ENCODE results near the gene CDCA7. TPM values are rescaled to one million over a fixed set of nuclear protein-coding genes. Genes with fewer than 3 reads are reported as not detected.

The CDCA7 gene
- total RNA-seq, 1 donor from 2014 or later: 9.1 TPM

- Histone ChIP-seq H3K27me3 (no peaks in the 10 kb centered on the region), H3K36me3 (no peaks in the 10 kb centered on the region), H3K9me3 (no peaks in the 10 kb centered on the region), H3K4me1 (peaks cover 21% of the 10 kb centered on the region), H3K27ac (peak overlapping the region; percentile 54), H3K4me3 (peak overlapping the region; percentile 67 to 73)
- intact Hi-C loops (cut with DNase I): no loop called here
- DNase-seq (ENCODE audit: extremely low spot score in 2 of 2): no peak
- TF ChIP-seq POLR2A (IDR thresholded peaks at IDR 0.05) (no peak), POLR2AphosphoS5 (IDR thresholded peaks at IDR 0.05; ENCODE audit: insufficient read depth in 1 of 2, low read depth in 1 of 2) (no peak), CTCF (IDR thresholded peaks at IDR 0.05) (no peak)
Observed at GRCh38 chr2:173354073-173354581, 545 bp upstream of the CDCA7 start.

GRCh38 chr2:173355132-173355865, 627 bp downstream of the CDCA7 start:
- Histone ChIP-seq H3K9me3 (no peaks in the 10 kb centered on the region), H3K4me1 (peaks cover 21% of the 10 kb centered on the region), H3K27me3 (no peaks in the 10 kb centered on the region), H3K27ac (peak overlapping the region; percentile 54), H3K36me3 (no peaks in the 10 kb centered on the region), H3K4me3 (peak overlapping the region; percentile 67 to 73)
- intact Hi-C loops (cut with DNase I): no loop called here
- TF ChIP-seq POLR2AphosphoS5 (IDR thresholded peaks at IDR 0.05; ENCODE audit: insufficient read depth in 1 of 2, low read depth in 1 of 2) (peak in 1 of 2 donors; percentile 35), CTCF (IDR thresholded peaks at IDR 0.05) (no peak)
- no peak for DNase-seq (ENCODE audit: extremely low spot score in 2 of 2)

GRCh38 chr2:173355866-173356508, 1.3 kb downstream of the CDCA7 start:
- intact Hi-C loops (cut with DNase I): no loop called here
- Histone ChIP-seq H3K4me1 (peaks cover 21% of the 10 kb centered on the region), H3K27me3 (no peaks in the 10 kb centered on the region), H3K4me3 (peak overlapping the region; percentile 67 to 73), H3K36me3 (no peaks in the 10 kb centered on the region), H3K27ac (peak overlapping the region; percentile 54), H3K9me3 (no peaks in the 10 kb centered on the region)
- TF ChIP-seq CTCF (IDR thresholded peaks at IDR 0.05): no peak
- TF ChIP-seq POLR2A (IDR thresholded peaks at IDR 0.05): no peak
- no peak for TF ChIP-seq POLR2AphosphoS5 (IDR thresholded peaks at IDR 0.05; ENCODE audit: insufficient read depth in 1 of 2, low read depth in 1 of 2)
- DNase-seq (ENCODE audit: extremely low spot score in 2 of 2): no peak

- Histone ChIP-seq H3K9me3 (no peaks in the 10 kb centered on the region), H3K36me3 (no peaks in the 10 kb centered on the region), H3K4me1 (peaks cover 21% of the 10 kb centered on the region), H3K4me3 (no peak overlapping the region), H3K27me3 (no peaks in the 10 kb centered on the region), H3K27ac (no peak overlapping the region)
- no peak for TF ChIP-seq POLR2A (IDR thresholded peaks at IDR 0.05)
- TF ChIP-seq POLR2AphosphoS5 (IDR thresholded peaks at IDR 0.05; ENCODE audit: insufficient read depth in 1 of 2, low read depth in 1 of 2): no peak
- TF ChIP-seq CTCF (IDR thresholded peaks at IDR 0.05): no peak
- no peak for DNase-seq (ENCODE audit: extremely low spot score in 2 of 2)
- intact Hi-C loops (cut with DNase I): no loop called here
Observed at GRCh38 chr2:173357346-173357745, 2.7 kb downstream of the CDCA7 start.

- Histone ChIP-seq H3K36me3 (no peaks in the 10 kb centered on the region), H3K27ac (no peak overlapping the region), H3K9me3 (no peaks in the 10 kb centered on the region), H3K4me3 (no peak overlapping the region), H3K4me1 (peaks cover 20% of the 10 kb centered on the region), H3K27me3 (no peaks in the 10 kb centered on the region)
- intact Hi-C loops (cut with DNase I): no loop called here
- DNase-seq (ENCODE audit: extremely low spot score in 2 of 2): no peak
- TF ChIP-seq POLR2AphosphoS5 (IDR thresholded peaks at IDR 0.05; ENCODE audit: insufficient read depth in 1 of 2, low read depth in 1 of 2) (no peak), POLR2A (IDR thresholded peaks at IDR 0.05) (no peak), CTCF (IDR thresholded peaks at IDR 0.05) (no peak)
Observed at GRCh38 chr2:173358616-173359015, 3.9 kb downstream of the CDCA7 start.
